ENCODE measurements around the gene STARD3.

DNA sequence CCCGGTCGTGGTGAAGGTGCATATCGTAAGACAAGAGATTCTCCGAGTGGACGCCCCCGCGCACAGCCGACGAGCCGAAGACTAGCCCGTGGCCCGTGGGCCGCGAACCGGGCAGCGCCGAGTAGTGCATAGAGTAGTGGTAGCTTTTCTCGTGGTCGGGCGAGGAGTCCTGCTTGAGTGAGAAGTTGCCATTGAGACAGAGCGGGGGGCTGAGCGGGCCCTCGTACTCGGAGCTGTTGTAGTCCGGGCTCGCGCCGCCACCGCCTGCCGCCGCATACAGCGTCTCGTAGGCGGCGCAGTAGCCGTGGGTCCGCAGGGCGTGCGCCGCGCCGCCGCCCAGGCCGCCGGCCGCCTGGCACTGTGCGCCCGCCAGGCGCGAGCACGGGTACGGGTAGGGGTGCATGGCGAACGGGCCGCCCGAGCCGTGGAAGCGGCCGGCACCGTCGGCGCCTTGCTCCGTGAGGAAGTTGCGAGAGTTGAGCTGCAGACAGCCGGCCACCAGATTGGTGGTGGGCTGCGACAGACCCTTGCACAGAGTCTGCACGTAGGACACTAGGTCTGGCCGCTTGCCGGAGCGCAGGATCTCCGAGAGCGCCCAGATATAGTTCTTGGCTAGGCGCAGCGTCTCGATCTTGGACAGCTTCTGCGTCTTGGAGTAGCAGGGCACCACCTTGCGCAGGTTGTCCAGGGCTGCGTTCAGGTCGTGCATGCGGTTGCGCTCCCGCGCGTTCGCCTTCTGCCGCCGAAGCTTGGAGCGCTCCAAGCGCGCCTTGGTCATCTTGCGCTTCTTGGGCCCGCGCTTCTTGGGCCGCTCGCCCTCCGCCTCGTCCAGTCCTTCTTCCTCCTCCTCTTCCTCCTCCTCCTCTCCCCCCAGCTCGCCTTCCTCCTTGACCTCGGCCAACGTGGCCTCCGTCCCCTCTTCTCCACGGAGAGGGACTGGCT, 31.2 kb upstream of the STARD3 start:
- no peak for TF ChIP-seq CTCF (IDR thresholded peaks at IDR 0.05)
- no peak for TF ChIP-seq POLR2A (IDR thresholded peaks at IDR 0.05)
- TF ChIP-seq POLR2AphosphoS5 (IDR thresholded peaks at IDR 0.05) = no peak

All from sigmoid colon (tissue), 4 donors.